A549 (cell line): ENCODE results near the gene ZCCHC24. TPM values are rescaled to one million over a fixed set of nuclear protein-coding genes. Genes with fewer than 3 reads are reported as not detected.

ENCODE experiments used
- ATAC-seq, 2 experiments: fragments of 200-7000 bp in 1 of 2; fragments of >200 bp in 1 of 2; cut with Nextera tagmentation in 1 of 2; cut with Tn5 transposase in 1 of 2; 3 replicates each; pipeline versions ENCODE4 v1.8.0 to v1.9.1; 2018 to 2020; ENCODE audit warnings: mild to moderate bottlenecking in 1 of 2, moderate library complexity in 1 of 2
- CTCF ChIA-PET: fragments of 300-600 bp; sonication (Branson Sonifier 250); formaldehyde crosslinking; extraction: SDS; loops from one replicate; lab custom pipeline; 2021; ENCODE audit warnings: antibody characterized with exemption, inconsistent platforms; lab: Yijun Ruan, JAX
- POLR2A ChIA-PET: fragments of 350-600 bp; formaldehyde crosslinking; extraction: SDS; loops from one replicate; lab custom pipeline; 2021; ENCODE audit warnings: antibody characterized with exemption, inconsistent platforms; lab: Yijun Ruan, JAX
- DNase-seq, 2 experiments: peaks; one replicate each; pipeline versions ENCODE4 v3.0.0 to v3.0.0-alpha.2; 2011 to 2016; ENCODE audit warnings: low read depth in 1 of 2, low spot score in 1 of 2
- FAIRE-seq: peaks from 2 replicates; lab custom pipeline; 2011; peaks lifted over from hg19 to GRCh38; lab: Jason Lieb, UNC
- H3K27ac ChIP-seq, 2 experiments: fragments of >200 bp; sonication (Bioruptor Twin); formaldehyde crosslinking; 3 replicates each; pipeline ENCODE4 v1.5.1; 2016 to 2017
- H3K4me1 ChIP-seq: fragments of >200 bp; sonication (Bioruptor Twin); formaldehyde crosslinking; 3 replicates; pipeline ENCODE4 v1.6.1; 2016
- H3K4me2 ChIP-seq: fragments of >200 bp; sonication (Bioruptor Twin); formaldehyde crosslinking; 3 replicates; pipeline ENCODE4 v1.6.1; 2016
- H3K4me3 ChIP-seq: fragments of >200 bp; sonication (Bioruptor Twin); formaldehyde crosslinking; 3 replicates; pipeline ENCODE4 v1.5.1; 2016
- H3K9me3 ChIP-seq: fragments of >200 bp; sonication (Bioruptor Twin); formaldehyde crosslinking; 3 replicates; pipeline ENCODE4 v1.6.1; 2016
- CBX2 ChIP-seq: fragments of 200-600 bp; sonication (generic); IDR thresholded peaks from 2 replicates; pipeline ENCODE4 v1.6.1; 2016; ENCODE audit warnings: low read depth, mild to moderate bottlenecking, borderline replicate concordance
- CBX8 ChIP-seq: fragments of 200-600 bp; sonication (generic); IDR thresholded peaks from 2 replicates; pipeline ENCODE4 v1.6.1; 2016
- CHD4 ChIP-seq: fragments of 200-600 bp; sonication (generic); IDR thresholded peaks from 2 replicates; pipeline ENCODE4 v1.6.1; 2016; ENCODE audit warnings: antibody characterized with exemption, mild to moderate bottlenecking, borderline replicate concordance
- FOXS1 ChIP-seq: fragments of 250-450 bp; sonication (Bioruptor Pico); IDR thresholded peaks from 2 replicates; pipeline ENCODE4 v1.5.0; 2020; ENCODE audit warnings: mild to moderate bottlenecking, moderate library complexity
- HES2 ChIP-seq: fragments of >200 bp; sonication (Bioruptor Twin); formaldehyde crosslinking; IDR thresholded peaks from 2 replicates; pipeline ENCODE4 v1.6.1; 2016
- HOXA7 ChIP-seq: fragments of 250-450 bp; sonication (Bioruptor Pico); IDR thresholded peaks from 2 replicates; pipeline ENCODE4 v1.5.0; 2020; ENCODE audit warnings: mild to moderate bottlenecking, moderate library complexity
- HOXB13 ChIP-seq: fragments of 250-450 bp; sonication (Bioruptor Pico); IDR thresholded peaks from 2 replicates; pipeline ENCODE4 v1.5.0; 2020; ENCODE audit warnings: low read depth, mild to moderate bottlenecking, moderate library complexity
- KDM5A ChIP-seq: fragments of 200-600 bp; sonication (generic); IDR thresholded peaks from 2 replicates; pipeline ENCODE4 v1.6.1; 2016; ENCODE audit warnings: antibody characterized with exemption, mild to moderate bottlenecking
- MAZ ChIP-seq: fragments of 150-350 bp; IDR thresholded peaks from 2 replicates; pipeline ENCODE4 v1.6.1; 2014; ENCODE audit warnings: antibody characterized with exemption, low read depth, low read length, borderline replicate concordance
- NPAS2 ChIP-seq: fragments of 250-450 bp; sonication (Bioruptor Pico); IDR thresholded peaks from 2 replicates; pipeline ENCODE4 v1.8.0; 2022; ENCODE audit warnings: mild to moderate bottlenecking, moderate library complexity, borderline replicate concordance
- PHF8 ChIP-seq: fragments of 200-600 bp; sonication (generic); IDR thresholded peaks from 2 replicates; pipeline ENCODE4 v1.6.1; 2016; ENCODE audit warnings: low read depth, mild to moderate bottlenecking, antibody characterized with exemption, moderate library complexity, borderline replicate concordance
- POLR2A ChIP-seq: IDR thresholded peaks from 2 replicates; pipeline ENCODE4 v1.6.1; 2012; ENCODE audit warnings: mild to moderate bottlenecking, low read length
- RARB ChIP-seq: fragments of 250-450 bp; sonication (Bioruptor Pico); IDR thresholded peaks from 2 replicates; pipeline ENCODE4 v1.8.0; 2021; ENCODE audit warnings: mild to moderate bottlenecking, moderate library complexity
- RCOR1 ChIP-seq: fragments of 150-350 bp; IDR thresholded peaks from 2 replicates; pipeline ENCODE4 v1.6.1; 2014; ENCODE audit warnings: antibody characterized with exemption, low read length, low read depth
- REST ChIP-seq: fragments of 200-600 bp; sonication (generic); IDR thresholded peaks from 2 replicates; pipeline ENCODE4 v1.6.1; 2016; ENCODE audit warnings: antibody characterized with exemption, mild to moderate bottlenecking, moderate library complexity
- RFX5 ChIP-seq: fragments of 450-650 bp; IDR thresholded peaks from 2 replicates; pipeline ENCODE4 v1.7.1; 2014; ENCODE audit warnings: antibody characterized with exemption, mild to moderate bottlenecking, moderate library complexity
- RNF2 ChIP-seq: fragments of 200-600 bp; sonication (generic); IDR thresholded peaks from 2 replicates; pipeline ENCODE4 v1.6.1; 2016; ENCODE audit warnings: low read depth, mild to moderate bottlenecking, antibody characterized with exemption, moderate library complexity, borderline replicate concordance
- TP53 ChIP-seq: fragments of 250-450 bp; sonication (Bioruptor Pico); IDR thresholded peaks from 2 replicates; pipeline ENCODE4 v1.5.0; 2021; ENCODE audit warnings: mild to moderate bottlenecking, moderate library complexity
- WGBS: methylation state at CpG from one replicate; pipeline ENCODE4 v1.1.6; 2017; ENCODE audit errors: missing lambda C conversion rate; 5-methylcytosine and 5-hydroxymethylcytosine counted together
- polyA plus RNA-seq, 4 experiments: library from polyadenylated mRNA; depleted of rRNA in 3 of 4; stranded (reverse); fragments of >200 nt; fragmentation: RNase III in 1 of 4; extraction: RNeasy Plus Mini Kit Qiagen cat#74134 plus additional on column Dnase treatment in 1 of 4; gene quantifications; 2 replicates in 3 of 4; 3 replicates in 1 of 4; pipeline ENCODE4 v1.2.3, GENCODE V29; 2011 to 2017
- TF ChIP-seq, protein P1 (sequence below): IDR thresholded peaks from 2 replicates; pipeline ENCODE4 v1.6.1; 2012; ENCODE audit warnings: low read depth, borderline replicate concordance
- TF ChIP-seq, protein P2 (sequence below): fragments of 250-450 bp; sonication (Bioruptor Pico); IDR thresholded peaks from 2 replicates; pipeline ENCODE4 v1.5.0; 2021; ENCODE audit warnings: mild to moderate bottlenecking, moderate library complexity, borderline replicate concordance

The ZCCHC24 gene
- polyA plus RNA-seq, 2 of the 4 experiments (the other 2 are of a cell fraction): 2.4 to 4.2 TPM

DNA sequence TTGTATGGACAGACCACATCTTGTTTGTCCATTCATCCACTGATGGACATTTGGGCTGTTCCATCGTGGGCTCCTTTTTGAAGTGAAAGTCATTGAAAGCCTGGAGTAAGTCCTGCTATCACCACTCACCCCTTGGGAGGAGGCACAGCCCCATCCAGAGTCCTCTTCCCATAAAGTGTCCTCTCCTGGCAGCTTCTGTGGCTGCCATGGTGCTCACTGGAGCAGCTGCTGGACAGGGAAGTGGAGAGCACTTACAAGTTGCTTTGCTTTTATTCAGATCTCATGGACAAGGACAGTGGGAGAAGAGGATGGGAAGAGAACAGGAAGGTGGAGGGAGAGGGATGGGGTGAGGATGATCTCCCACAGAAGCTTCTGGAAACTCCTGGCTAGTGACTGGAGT, 48.4 kb upstream of the ZCCHC24 start:
- ChIA-PET CTCF (interaction anchor here (0.8 to 19.9 kb wide), 6 partner anchors 8 to 166 kb away, joined by 3 to 145 read pairs (median 4); no protein-coding TSS in a partner anchor), POLR2A (no interaction called here)
- Histone ChIP-seq H3K27ac (no peak overlapping the region), H3K4me2 (no peak overlapping the region), H3K4me3 (no peak overlapping the region), H3K4me1 (peaks cover under 1% of the 10 kb centered on the region; the same call in 1 of the 3 replicates), H3K9me3 (no peaks in the 10 kb centered on the region)
- DNase-seq (no peak), ATAC-seq (no peak), FAIRE-seq (no peak)
- WGBS: 7% methylated on average over 1 of the region's 1 CpG
- TF ChIP-seq KDM5A: no peak
- no peak for TF ChIP-seq HES2
- no peak for TF ChIP-seq CHD4
- no peak for TF ChIP-seq FOXS1 (CRISPR knock-in tag)
- TF ChIP-seq, protein P1, sequence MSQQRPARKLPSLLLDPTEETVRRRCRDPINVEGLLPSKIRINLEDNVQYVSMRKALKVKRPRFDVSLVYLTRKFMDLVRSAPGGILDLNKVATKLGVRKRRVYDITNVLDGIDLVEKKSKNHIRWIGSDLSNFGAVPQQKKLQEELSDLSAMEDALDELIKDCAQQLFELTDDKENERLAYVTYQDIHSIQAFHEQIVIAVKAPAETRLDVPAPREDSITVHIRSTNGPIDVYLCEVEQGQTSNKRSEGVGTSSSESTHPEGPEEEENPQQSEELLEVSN: no peak
- TF ChIP-seq PHF8: no peak
- no peak for TF ChIP-seq HOXB13 (CRISPR knock-in tag)

DNA sequence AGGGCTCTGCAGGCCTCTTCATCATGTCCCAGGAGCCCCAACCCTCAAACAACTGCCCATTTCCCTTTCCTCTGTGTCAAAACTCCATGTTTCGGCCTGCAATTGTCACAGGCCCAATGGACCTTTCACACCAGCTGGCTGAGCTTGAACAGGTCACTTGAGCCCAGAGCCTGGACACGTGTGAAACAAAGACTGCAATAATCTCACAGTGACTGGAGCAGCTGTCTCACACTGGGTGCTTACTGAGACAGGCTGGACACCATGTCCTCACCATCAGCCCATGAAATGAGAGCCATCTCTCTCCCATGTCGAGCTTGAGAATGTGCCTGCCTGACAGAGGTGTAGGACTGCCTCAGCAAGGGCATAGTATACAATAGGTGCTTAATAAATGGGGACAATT, 47.4 kb upstream of the ZCCHC24 start:
- no peak overlapping the region for H3K4me2 ChIP-seq
- FAIRE-seq: no peak
- DNase-seq: no peak
- H3K9me3 ChIP-seq: no peaks in the 10 kb centered on the region
- H3K27ac ChIP-seq: no peak overlapping the region
- no peak overlapping the region for H3K4me3 ChIP-seq
- ATAC-seq: no peak
- 30% methylated on average over 3 of the region's 3 CpGs for WGBS
- TF ChIP-seq TP53 (CRISPR knock-in tag): no peak
- no peak for TF ChIP-seq CBX8
- TF ChIP-seq RARB (CRISPR knock-in tag): no peak
- no peak for TF ChIP-seq RNF2
- no peak for TF ChIP-seq CBX2
- no peak for TF ChIP-seq RCOR1
- TF ChIP-seq MAZ: no peak
- TF ChIP-seq, protein P2, sequence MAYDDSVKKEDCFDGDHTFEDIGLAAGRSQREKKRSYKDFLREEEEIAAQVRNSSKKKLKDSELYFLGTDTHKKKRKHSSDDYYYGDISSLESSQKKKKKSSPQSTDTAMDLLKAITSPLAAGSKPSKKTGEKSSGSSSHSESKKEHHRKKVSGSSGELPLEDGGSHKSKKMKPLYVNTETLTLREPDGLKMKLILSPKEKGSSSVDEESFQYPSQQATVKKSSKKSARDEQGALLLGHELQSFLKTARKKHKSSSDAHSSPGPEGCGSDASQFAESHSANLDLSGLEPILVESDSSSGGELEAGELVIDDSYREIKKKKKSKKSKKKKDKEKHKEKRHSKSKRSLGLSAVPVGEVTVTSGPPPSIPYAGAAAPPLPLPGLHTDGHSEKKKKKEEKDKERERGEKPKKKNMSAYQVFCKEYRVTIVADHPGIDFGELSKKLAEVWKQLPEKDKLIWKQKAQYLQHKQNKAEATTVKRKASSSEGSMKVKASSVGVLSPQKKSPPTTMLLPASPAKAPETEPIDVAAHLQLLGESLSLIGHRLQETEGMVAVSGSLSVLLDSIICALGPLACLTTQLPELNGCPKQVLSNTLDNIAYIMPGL: no peak
- TF ChIP-seq POLR2A: no peak
- no peak for TF ChIP-seq NPAS2 (CRISPR knock-in tag)
- TF ChIP-seq HOXA7: no peak
- TF ChIP-seq RFX5: no peak
- TF ChIP-seq REST: no peak
- peaks cover 10% of the 10 kb centered on the region for H3K4me1 ChIP-seq
- ChIA-PET CTCF (interaction anchor here (1.2 to 19.9 kb wide), 2 partner anchors 118 to 165 kb away, joined by 3 to 145 read pairs; no protein-coding TSS in a partner anchor), POLR2A (no interaction called here)
